Femur (tissue), 1 donor: ENCODE data around the gene EXD3.

ENCODE experiments used
- DNase-seq: peaks from one replicate; pipeline ENCODE4 v3.0.0-alpha.2; 2017

Gene EXD3

GRCh38 chr9:137375321-137376058 is 47.5 kb downstream of the EXD3 start:
- DNase-seq, result no peak

- no peak for DNase-seq
Observed at GRCh38 chr9:137374131-137374845, 48.7 kb downstream of the EXD3 start.

GRCh38 chr9:137373611-137373980 is 49.4 kb downstream of the EXD3 start:
- DNase-seq, result no peak

- no peak for DNase-seq
Observed at GRCh38 chr9:137372693-137373610, 50.0 kb downstream of the EXD3 start.

- DNase-seq, result no peak
Observed at GRCh38 chr9:137371946-137372651, 50.9 kb downstream of the EXD3 start.

- no peak for DNase-seq
Observed at GRCh38 chr9:137371521-137371941, 51.4 kb downstream of the EXD3 start.

- DNase-seq, result no peak
Observed at GRCh38 chr9:137370865-137371520, 52.0 kb downstream of the EXD3 start.

GRCh38 chr9:137369911-137370764 is 52.8 kb downstream of the EXD3 start:
- DNase-seq, result peak; percentile 13

- DNase-seq, result peak; percentile 16
Observed at GRCh38 chr9:137369061-137369787, 53.7 kb downstream of the EXD3 start.

GRCh38 chr9:137368431-137369035 is 54.4 kb downstream of the EXD3 start:
- peak; percentile 63 for DNase-seq

GRCh38 chr9:137367506-137368430 is 55.2 kb downstream of the EXD3 start:
- DNase-seq, result no peak

GRCh38 chr9:137366891-137367381 is 56.0 kb downstream of the EXD3 start:
- no peak for DNase-seq

GRCh38 chr9:137366445-137366810 is 56.5 kb downstream of the EXD3 start:
- no peak for DNase-seq

- no peak for DNase-seq
Observed at GRCh38 chr9:137365552-137366444, 57.2 kb downstream of the EXD3 start.

- DNase-seq, result no peak
Observed at GRCh38 chr9:137365056-137365455, 57.9 kb downstream of the EXD3 start.

GRCh38 chr9:137359850-137360249 is 63.1 kb downstream of the EXD3 start:
- DNase-seq, result no peak

- DNase-seq, result no peak
Observed at GRCh38 chr9:137358126-137358525, 64.8 kb downstream of the EXD3 start.

- DNase-seq, result no peak
Observed at GRCh38 chr9:137357166-137357565, 65.8 kb downstream of the EXD3 start.
